Activated T-cell treated with anti-CD3 and anti-CD28 coated beads, Interleukin-2, amount 50 U/mL, for 4 hours (primary cell): ENCODE data around the gene OR5AU1. TPM values are rescaled to one million over a fixed set of nuclear protein-coding genes. Genes with fewer than 3 reads are reported as not detected.
A peak's percentile ranks its signal among the peaks of the same experiment; 100 is the strongest.

Experiments
- ATAC-seq, 2 donors: fragments of 200-7000 bp; cut with Tn5 transposase; one replicate each; pipeline ENCODE4 v1.10.0; 2021
- DNase-seq: peaks from one replicate; pipeline ENCODE4 v3.0.0-alpha.2; 2020
- H3K27me3 Mint-ChIP-seq: one replicate; pipeline ENCODE4 v1.8.0; 2021; ENCODE audit warnings: low read depth, mixed read lengths
- H3K36me3 Mint-ChIP-seq: one replicate; pipeline ENCODE4 v1.8.0; 2022; ENCODE audit warnings: mixed read lengths; ENCODE audit not compliant: insufficient read depth
- H3K4me1 Mint-ChIP-seq: one replicate; pipeline ENCODE4 v1.8.0; 2021; ENCODE audit warnings: low read depth, mixed read lengths
- H3K4me3 Mint-ChIP-seq: one replicate; pipeline ENCODE4 v1.8.0; 2021; ENCODE audit warnings: mild to moderate bottlenecking, moderate library complexity, mixed read lengths
- H3K9me3 Mint-ChIP-seq: one replicate; pipeline ENCODE4 v1.8.0; 2021; ENCODE audit warnings: mixed read lengths
- total RNA-seq, 3 donors: library from RNA; stranded (reverse); gene quantifications; one replicate each; pipeline ENCODE4 v1.2.1, GENCODE V29; 2021

The OR5AU1 gene
- total RNA-seq, 3 donors from 2014 or later = not detected

DNA sequence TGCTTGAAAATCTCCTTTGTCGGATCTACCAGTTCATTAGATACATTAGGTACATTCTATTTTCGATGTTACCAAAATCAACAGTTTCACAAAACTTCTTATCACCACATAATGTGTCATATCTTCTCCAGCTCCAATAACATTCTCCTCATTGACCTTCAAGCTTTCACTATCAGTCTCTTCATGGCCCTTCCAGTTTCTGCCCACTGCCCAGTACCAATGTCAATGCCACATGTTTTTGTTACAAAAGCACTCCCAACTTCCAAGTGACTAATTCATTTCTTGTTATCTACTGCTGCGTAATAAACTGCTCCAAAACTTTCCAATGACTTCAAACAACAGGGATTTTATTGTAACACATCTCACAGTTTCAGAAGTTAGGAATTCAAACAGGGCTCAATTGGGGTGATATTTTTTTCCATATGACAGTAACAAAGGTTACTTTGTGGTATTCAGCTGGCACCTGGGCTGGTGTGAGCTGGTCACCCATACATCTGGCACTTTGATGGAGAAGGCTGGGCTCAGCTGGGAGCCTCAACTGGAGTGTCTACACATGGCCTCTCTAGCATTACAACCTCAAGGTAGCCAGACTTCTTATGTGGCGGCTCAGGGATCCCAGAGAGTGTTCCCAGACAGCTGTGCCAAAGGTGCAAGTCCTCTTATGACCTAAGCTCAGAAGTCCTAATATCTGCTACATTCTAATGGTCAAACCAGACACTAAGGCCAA, 6.1 kb downstream of the OR5AU1 start:
- peaks cover 4% of the 10 kb centered on the region for H3K27me3 Mint-ChIP-seq
- no peaks in the 10 kb centered on the region for H3K4me1 Mint-ChIP-seq
- ATAC-seq = no peak
- DNase-seq = no peak
- H3K4me3 Mint-ChIP-seq = no peak overlapping the region
- H3K9me3 Mint-ChIP-seq = peaks cover 11% of the 10 kb centered on the region
- no peaks in the 10 kb centered on the region for H3K36me3 Mint-ChIP-seq

- Mint-ChIP-seq H3K4me3 (no peak overlapping the region), H3K27me3 (peaks cover 12% of the 10 kb centered on the region), H3K4me1 (no peaks in the 10 kb centered on the region), H3K36me3 (no peaks in the 10 kb centered on the region), H3K9me3 (peaks cover 15% of the 10 kb centered on the region)
- ATAC-seq = no peak
- DNase-seq = no peak
Observed at GRCh38 chr14:21145437-21145836, 10.4 kb downstream of the OR5AU1 start.

DNA sequence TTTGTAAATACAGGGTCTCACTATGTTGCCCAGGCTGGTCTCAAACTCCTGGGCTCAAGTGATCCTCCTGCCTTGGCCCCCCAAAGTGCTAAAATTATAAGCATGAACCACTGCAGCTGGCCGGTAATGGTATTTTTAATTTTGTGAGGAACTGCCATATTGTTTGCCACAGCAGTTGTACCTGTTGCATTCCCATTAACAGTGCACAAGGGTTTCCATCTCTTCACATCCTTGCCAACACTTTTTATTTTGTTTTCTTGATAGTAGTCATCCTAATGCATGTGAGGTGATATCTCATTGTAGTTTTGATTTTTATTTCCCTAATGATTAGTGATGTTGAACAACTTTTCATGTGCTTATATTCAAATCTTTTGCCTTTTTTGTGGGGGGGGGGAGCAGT, 13.5 kb downstream of the OR5AU1 start:
- no peak for DNase-seq
- Mint-ChIP-seq H3K4me3 (no peak overlapping the region), H3K9me3 (peaks cover 15% of the 10 kb centered on the region), H3K4me1 (no peaks in the 10 kb centered on the region), H3K36me3 (no peaks in the 10 kb centered on the region), H3K27me3 (peaks cover 12% of the 10 kb centered on the region)
- ATAC-seq = no peak

DNA sequence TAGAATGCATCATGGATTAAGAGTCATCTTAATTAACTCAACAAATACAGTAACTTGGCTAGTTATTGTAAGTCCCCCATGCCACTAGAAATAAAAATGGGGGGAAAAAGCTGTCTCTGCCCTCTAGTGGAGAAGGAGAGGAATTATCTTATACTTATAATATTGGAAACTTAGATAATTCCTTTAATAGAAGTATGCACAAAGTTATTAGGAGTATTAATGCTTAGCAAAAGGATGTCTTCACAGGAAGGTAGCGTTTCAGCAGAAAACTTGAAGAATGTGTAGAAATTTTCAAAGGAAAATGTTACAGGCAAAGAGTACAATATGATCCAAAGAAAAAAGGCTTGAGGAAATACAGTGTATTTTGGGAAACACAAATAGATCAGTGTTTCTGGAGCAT, 19.8 kb downstream of the OR5AU1 start:
- DNase-seq (no peak), ATAC-seq (no peak)
- Mint-ChIP-seq H3K4me1 (no peaks in the 10 kb centered on the region), H3K36me3 (no peaks in the 10 kb centered on the region), H3K9me3 (no peaks in the 10 kb centered on the region), H3K27me3 (no peaks in the 10 kb centered on the region), H3K4me3 (no peak overlapping the region)

DNA sequence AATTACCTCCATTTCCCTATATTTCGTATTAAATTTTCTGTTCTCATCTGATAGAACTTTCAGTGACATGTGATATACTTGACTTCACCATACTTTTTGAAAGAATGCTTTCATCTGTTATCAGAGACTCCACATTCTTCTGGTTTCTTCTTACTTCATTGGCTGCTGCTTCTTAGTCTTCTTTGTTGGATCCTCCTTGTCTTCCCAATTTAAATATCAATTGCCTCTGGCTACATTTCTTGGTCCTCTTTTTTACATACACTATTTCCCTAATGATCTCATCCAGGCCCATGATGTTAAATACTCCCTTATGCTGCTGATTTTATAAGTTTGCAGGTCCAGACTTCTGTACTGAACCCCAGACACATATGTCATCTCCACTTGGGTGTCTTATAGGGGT, 22.0 kb downstream of the OR5AU1 start:
- Mint-ChIP-seq H3K36me3 (no peaks in the 10 kb centered on the region), H3K27me3 (no peaks in the 10 kb centered on the region), H3K9me3 (no peaks in the 10 kb centered on the region)

DNA sequence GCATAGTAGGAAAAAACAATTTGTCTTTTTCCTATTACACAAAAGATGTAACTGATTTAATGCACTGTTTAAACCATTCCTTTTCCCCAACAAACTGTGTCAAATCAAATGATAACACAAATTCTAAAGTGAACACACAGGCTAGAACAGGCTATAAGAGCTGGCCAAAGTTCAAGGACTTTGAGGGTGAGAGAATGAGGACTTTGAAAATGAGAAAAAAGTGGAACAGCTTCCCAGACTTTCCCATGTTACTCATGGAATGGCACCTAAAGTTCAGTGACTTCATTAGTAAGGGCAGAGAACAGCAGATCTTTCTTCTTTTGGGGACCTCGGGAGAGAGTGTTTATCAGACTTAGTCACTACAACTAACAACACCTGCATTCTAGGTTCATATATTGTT, 32.4 kb downstream of the OR5AU1 start:
- Mint-ChIP-seq H3K4me1 (no peaks in the 10 kb centered on the region), H3K36me3 (peaks cover 3% of the 10 kb centered on the region), H3K4me3 (no peak overlapping the region), H3K27me3 (peaks cover 42% of the 10 kb centered on the region), H3K9me3 (peaks cover 5% of the 10 kb centered on the region)
- DNase-seq = no peak
- ATAC-seq = no peak

More for the DNA sequence above, 22.0 kb downstream of the OR5AU1 start:
- DNase-seq (no peak), ATAC-seq (no peak)
- no peaks in the 10 kb centered on the region for H3K4me1 Mint-ChIP-seq
- no peak overlapping the region for H3K4me3 Mint-ChIP-seq

DNA sequence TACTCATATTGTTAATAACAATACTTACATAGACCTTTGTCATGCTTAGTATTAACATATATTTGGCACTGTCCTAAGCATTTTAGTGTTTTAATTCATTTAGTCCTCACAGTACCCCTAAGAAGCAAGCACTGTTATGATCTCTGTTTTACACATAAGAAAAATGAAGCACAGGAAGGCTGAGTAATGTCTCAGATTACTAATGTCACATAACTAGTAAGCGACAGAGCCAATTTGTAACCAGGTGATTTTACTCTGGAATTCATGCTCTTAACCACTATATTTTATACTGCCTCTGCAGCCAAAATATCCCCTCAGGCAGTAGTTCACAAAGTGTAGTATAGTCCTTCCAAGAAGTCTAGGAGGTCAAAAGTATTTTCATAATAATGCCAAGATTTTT, 34.7 kb downstream of the OR5AU1 start:
- Mint-ChIP-seq H3K4me3 (no peak overlapping the region), H3K4me1 (no peaks in the 10 kb centered on the region), H3K27me3 (peaks cover 35% of the 10 kb centered on the region), H3K36me3 (peaks cover 3% of the 10 kb centered on the region), H3K9me3 (peaks cover 5% of the 10 kb centered on the region)
- ATAC-seq = no peak
- DNase-seq = no peak

- Mint-ChIP-seq H3K27me3 (peaks cover 33% of the 10 kb centered on the region), H3K9me3 (peaks cover 5% of the 10 kb centered on the region), H3K4me1 (no peaks in the 10 kb centered on the region), H3K4me3 (no peak overlapping the region), H3K36me3 (peaks cover 2% of the 10 kb centered on the region)
- no peak for ATAC-seq
- no peak for DNase-seq
Observed at GRCh38 chr14:21120686-21121085, 35.2 kb downstream of the OR5AU1 start.

GRCh38 chr14:21118933-21119332, 36.9 kb downstream of the OR5AU1 start:
- no peaks in the 10 kb centered on the region for H3K4me1 Mint-ChIP-seq
- H3K9me3 Mint-ChIP-seq = no peaks in the 10 kb centered on the region
- no peak overlapping the region for H3K4me3 Mint-ChIP-seq
- ATAC-seq (no peak), DNase-seq (no peak)
- H3K27me3 Mint-ChIP-seq = peaks cover 30% of the 10 kb centered on the region
- peaks cover 2% of the 10 kb centered on the region for H3K36me3 Mint-ChIP-seq

DNA sequence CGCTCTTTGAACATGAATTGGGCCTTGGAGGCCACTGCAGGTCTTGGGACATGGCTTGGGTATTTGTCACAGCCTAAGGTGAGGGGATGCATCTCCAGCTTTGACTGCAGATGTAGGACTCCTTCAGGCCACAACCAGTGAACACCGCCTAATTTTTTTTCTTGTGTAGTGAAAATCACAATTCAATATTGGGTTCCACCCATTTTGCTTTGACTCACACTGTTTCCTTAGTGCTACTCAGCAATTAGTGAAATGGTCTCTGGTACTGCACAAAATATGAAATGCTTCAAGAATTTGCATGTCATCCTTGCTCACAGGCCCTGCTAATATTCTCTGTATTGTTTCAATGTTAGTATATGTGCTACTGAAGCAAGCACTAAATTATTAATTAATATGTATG, 42.5 kb downstream of the OR5AU1 start:
- H3K4me3 Mint-ChIP-seq = no peak overlapping the region
- H3K27me3 Mint-ChIP-seq = no peaks in the 10 kb centered on the region
- no peak for ATAC-seq
- H3K36me3 Mint-ChIP-seq = no peaks in the 10 kb centered on the region
- H3K4me1 Mint-ChIP-seq = no peaks in the 10 kb centered on the region
- DNase-seq = no peak
- H3K9me3 Mint-ChIP-seq = no peaks in the 10 kb centered on the region

- ATAC-seq = no peak
- no peaks in the 10 kb centered on the region for H3K36me3 Mint-ChIP-seq
Observed at GRCh38 chr14:21112255-21112654, 43.6 kb downstream of the OR5AU1 start.

GRCh38 chr14:21109377-21110138, 46.3 kb downstream of the OR5AU1 start:
- H3K36me3 Mint-ChIP-seq = no peaks in the 10 kb centered on the region
- H3K27me3 Mint-ChIP-seq = no peaks in the 10 kb centered on the region
- no peak overlapping the region for H3K4me3 Mint-ChIP-seq
- H3K4me1 Mint-ChIP-seq = peaks cover 9% of the 10 kb centered on the region
- ATAC-seq (peak; percentile 72 to 82), DNase-seq (no peak)
- H3K9me3 Mint-ChIP-seq = no peaks in the 10 kb centered on the region

More at GRCh38 chr14:21112255-21112654, 43.6 kb downstream of the OR5AU1 start:
- H3K27me3 Mint-ChIP-seq = no peaks in the 10 kb centered on the region
- DNase-seq = no peak
- H3K4me3 Mint-ChIP-seq = no peak overlapping the region
- no peaks in the 10 kb centered on the region for H3K9me3 Mint-ChIP-seq
- no peaks in the 10 kb centered on the region for H3K4me1 Mint-ChIP-seq

- Mint-ChIP-seq H3K4me1 (peaks cover 11% of the 10 kb centered on the region), H3K27me3 (no peaks in the 10 kb centered on the region), H3K9me3 (no peaks in the 10 kb centered on the region), H3K4me3 (no peak overlapping the region), H3K36me3 (no peaks in the 10 kb centered on the region)
- ATAC-seq (no peak), DNase-seq (no peak)
Observed at GRCh38 chr14:21108791-21109190, 47.1 kb downstream of the OR5AU1 start.

- Mint-ChIP-seq H3K9me3 (no peaks in the 10 kb centered on the region), H3K4me3 (no peak overlapping the region), H3K4me1 (peaks cover 20% of the 10 kb centered on the region), H3K36me3 (no peaks in the 10 kb centered on the region), H3K27me3 (no peaks in the 10 kb centered on the region)
- no peak for ATAC-seq
- no peak for DNase-seq
Observed at GRCh38 chr14:21107283-21107800, 48.5 kb downstream of the OR5AU1 start.
